ENCODE results near the gene KIF25. TPM values are rescaled to one million over a fixed set of nuclear protein-coding genes. Genes with fewer than 3 reads are reported as not detected.

Gene KIF25
- polyA plus RNA-seq, 1 donor from 2014 or later = not detected

- Histone ChIP-seq H3K36me3 (ENCODE audit: insufficient read depth, low read length) (peaks cover 20% of the 10 kb centered on the region), H3K4me3 (ENCODE audit: low read length) (no peak overlapping the region), H3F3A (ENCODE audit: insufficient read depth, low read length, poor library complexity, severe bottlenecking) (no peaks in the 10 kb centered on the region), H3K27me3 (ENCODE audit: insufficient read depth, low read depth, low read length) (no peaks in the 10 kb centered on the region), H3K9me2 (ENCODE audit: insufficient read depth, low read length) (no peaks in the 10 kb centered on the region), H3K9me3 (ENCODE audit: low read length) (no peaks in the 10 kb centered on the region), H4K20me1 (ENCODE audit: insufficient read depth) (no peaks in the 10 kb centered on the region), H3K9ac (ENCODE audit: low read length) (no peak overlapping the region), H3K4me2 (ENCODE audit: low read length) (no peak overlapping the region), H3K27ac (ENCODE audit: low read length) (no peak overlapping the region), H2AFZ (ENCODE audit: low read depth, low read length) (no peak overlapping the region), H3K79me2 (replicated peaks; ENCODE audit: insufficient read depth, low read length) (peaks cover 12% of the 10 kb centered on the region)
- TF ChIP-seq POLR2AphosphoS5 (IDR thresholded peaks at IDR 0.05) (no peak), MXI1 (conservative IDR thresholded peaks at IDR 0.05; ENCODE audit: poor library complexity, severe bottlenecking) (no peak), RAD21 (conservative IDR thresholded peaks at IDR 0.05) (no peak), EZH2 (IDR thresholded peaks at IDR 0.05; ENCODE audit: borderline replicate concordance, insufficient read depth, low read length, poor library complexity, severe bottlenecking) (no peak), TAF1 (IDR thresholded peaks at IDR 0.05; ENCODE audit: low read depth) (no peak), EP300 (conservative IDR thresholded peaks at IDR 0.05; ENCODE audit: poor library complexity, severe bottlenecking) (no peak), SMC3 (conservative IDR thresholded peaks at IDR 0.05; ENCODE audit: poor library complexity) (no peak), REST (IDR thresholded peaks at IDR 0.05; ENCODE audit: borderline replicate concordance) (no peak)
- TF ChIP-seq, protein P1, sequence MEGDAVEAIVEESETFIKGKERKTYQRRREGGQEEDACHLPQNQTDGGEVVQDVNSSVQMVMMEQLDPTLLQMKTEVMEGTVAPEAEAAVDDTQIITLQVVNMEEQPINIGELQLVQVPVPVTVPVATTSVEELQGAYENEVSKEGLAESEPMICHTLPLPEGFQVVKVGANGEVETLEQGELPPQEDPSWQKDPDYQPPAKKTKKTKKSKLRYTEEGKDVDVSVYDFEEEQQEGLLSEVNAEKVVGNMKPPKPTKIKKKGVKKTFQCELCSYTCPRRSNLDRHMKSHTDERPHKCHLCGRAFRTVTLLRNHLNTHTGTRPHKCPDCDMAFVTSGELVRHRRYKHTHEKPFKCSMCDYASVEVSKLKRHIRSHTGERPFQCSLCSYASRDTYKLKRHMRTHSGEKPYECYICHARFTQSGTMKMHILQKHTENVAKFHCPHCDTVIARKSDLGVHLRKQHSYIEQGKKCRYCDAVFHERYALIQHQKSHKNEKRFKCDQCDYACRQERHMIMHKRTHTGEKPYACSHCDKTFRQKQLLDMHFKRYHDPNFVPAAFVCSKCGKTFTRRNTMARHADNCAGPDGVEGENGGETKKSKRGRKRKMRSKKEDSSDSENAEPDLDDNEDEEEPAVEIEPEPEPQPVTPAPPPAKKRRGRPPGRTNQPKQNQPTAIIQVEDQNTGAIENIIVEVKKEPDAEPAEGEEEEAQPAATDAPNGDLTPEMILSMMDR (IDR thresholded peaks at IDR 0.05; ENCODE audit: poor library complexity, severe bottlenecking) = no peak
These were observed 34.8 kb upstream of the KIF25 start for GRCh38 chr6:167962711-167963110.

GRCh38 chr6:167963589-167964057, 33.8 kb upstream of the KIF25 start:
- peaks cover 25% of the 10 kb centered on the region for H3K36me3 ChIP-seq (ENCODE audit: insufficient read depth, low read length)
- H3K9me3 ChIP-seq (ENCODE audit: low read length) = no peaks in the 10 kb centered on the region
- H3K27me3 ChIP-seq (ENCODE audit: insufficient read depth, low read depth, low read length) = no peaks in the 10 kb centered on the region
- no peak overlapping the region for H3K9ac ChIP-seq (ENCODE audit: low read length)
- H3K79me2 ChIP-seq (replicated peaks; ENCODE audit: insufficient read depth, low read length) = peaks cover 10% of the 10 kb centered on the region
- no peak overlapping the region for H2AFZ ChIP-seq (ENCODE audit: low read depth, low read length)
- H3K27ac ChIP-seq (ENCODE audit: low read length) = no peak overlapping the region
- H3K9me2 ChIP-seq (ENCODE audit: insufficient read depth, low read length) = no peaks in the 10 kb centered on the region
- TF ChIP-seq REST (IDR thresholded peaks at IDR 0.05; ENCODE audit: borderline replicate concordance) (no peak), EP300 (conservative IDR thresholded peaks at IDR 0.05; ENCODE audit: poor library complexity, severe bottlenecking) (no peak), EZH2 (IDR thresholded peaks at IDR 0.05; ENCODE audit: borderline replicate concordance, insufficient read depth, low read length, poor library complexity, severe bottlenecking) (no peak), SMC3 (conservative IDR thresholded peaks at IDR 0.05; ENCODE audit: poor library complexity) (no peak), TAF1 (IDR thresholded peaks at IDR 0.05; ENCODE audit: low read depth) (no peak), RAD21 (conservative IDR thresholded peaks at IDR 0.05) (no peak), MXI1 (conservative IDR thresholded peaks at IDR 0.05; ENCODE audit: poor library complexity, severe bottlenecking) (no peak), POLR2AphosphoS5 (IDR thresholded peaks at IDR 0.05) (no peak)
- TF ChIP-seq, protein P1 (IDR thresholded peaks at IDR 0.05; ENCODE audit: poor library complexity, severe bottlenecking) = no peak
- H3K4me3 ChIP-seq (ENCODE audit: low read length) = no peak overlapping the region
- H3K4me2 ChIP-seq (ENCODE audit: low read length) = no peak overlapping the region
- no peaks in the 10 kb centered on the region for H3F3A ChIP-seq (ENCODE audit: insufficient read depth, low read length, poor library complexity, severe bottlenecking)
- no peaks in the 10 kb centered on the region for H4K20me1 ChIP-seq (ENCODE audit: insufficient read depth)
